SH-SY5Y (cell line): Measurements from ENCODE around the gene RORB.

Experiments
- GATA2 ChIP-seq: IDR thresholded peaks from 2 replicates; pipeline ENCODE4 v1.6.1; 2011; ENCODE audit warnings: mild to moderate bottlenecking, low read depth, low read length
- GATA3 ChIP-seq: IDR thresholded peaks from 2 replicates; pipeline ENCODE4 v1.6.1; 2011; ENCODE audit warnings: low read depth, mild to moderate bottlenecking, low read length, moderate library complexity

DNA sequence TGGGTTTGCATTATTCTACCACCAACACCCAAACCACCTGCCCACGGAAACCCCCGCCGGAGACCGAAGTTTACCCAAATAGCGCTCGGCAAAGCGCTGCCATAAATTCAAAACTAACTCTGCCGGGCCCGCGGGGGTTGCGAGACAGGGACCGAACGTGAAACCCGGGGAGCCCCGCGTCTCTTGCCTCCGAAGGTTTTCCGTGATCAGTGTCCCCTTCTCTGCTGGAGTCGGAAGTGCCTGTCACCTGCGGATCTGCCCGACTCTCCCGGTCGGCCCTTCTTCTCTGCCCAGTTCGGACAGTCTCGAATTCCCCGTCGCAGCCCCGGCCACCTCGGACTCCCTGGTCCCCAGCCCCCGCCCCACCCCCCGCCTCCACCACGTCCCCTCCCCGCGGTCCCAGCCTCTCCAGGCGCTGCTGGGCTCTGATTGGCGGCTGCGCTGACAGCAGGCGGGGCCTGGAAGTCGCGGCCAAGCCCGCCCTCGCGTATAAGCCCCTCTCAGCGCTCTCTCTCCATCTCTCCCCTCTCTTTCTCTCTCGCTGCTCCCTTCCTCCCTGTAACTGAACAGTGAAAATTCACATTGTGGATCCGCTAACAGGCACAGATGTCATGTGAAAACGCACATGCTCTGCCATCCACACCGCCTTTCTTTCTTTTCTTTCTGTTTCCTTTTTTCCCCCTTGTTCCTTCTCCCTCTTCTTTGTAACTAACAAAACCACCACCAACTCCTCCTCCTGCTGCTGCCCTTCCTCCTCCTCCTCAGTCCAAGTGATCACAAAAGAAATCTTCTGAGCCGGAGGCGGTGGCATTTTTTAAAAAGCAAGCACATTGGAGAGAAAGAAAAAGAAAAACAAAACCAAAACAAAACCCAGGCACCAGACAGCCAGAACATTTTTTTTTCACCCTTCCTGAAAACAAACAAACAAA is at the start of gene RORB:
- TF ChIP-seq GATA2, result no peak
- no peak for TF ChIP-seq GATA3
